Uterus (tissue), 4 donors: ENCODE measurements around the gene SH2B3. TPM values are rescaled to one million over a fixed set of nuclear protein-coding genes. Genes with fewer than 3 reads are reported as not detected.

Source experiments
- DNase-seq, 2 donors: peaks; one replicate each; pipeline ENCODE4 v3.0.0-alpha.2; 2019 to 2020
- H3K27ac ChIP-seq, 2 donors: fragments of 200-600 bp; sonication (generic); 1 replicate in 1 of 2; 2 replicates in 1 of 2; pipeline ENCODE4 v1.5.1; 2016 to 2018
- H3K27me3 ChIP-seq, 2 donors: fragments of 200-600 bp; sonication (generic); one replicate each; pipeline ENCODE4 v1.5.1; 2018 to 2019; ENCODE audit warnings: control low read depth in 1 of 2
- H3K36me3 ChIP-seq, 2 donors: fragments of 200-600 bp; sonication (generic); one replicate each; pipeline ENCODE4 v1.5.1; 2019; ENCODE audit warnings: control low read depth in 1 of 2
- H3K4me1 ChIP-seq, 2 donors: fragments of 200-600 bp; sonication (generic); one replicate each; pipeline ENCODE4 v1.5.1; 2018 to 2019; ENCODE audit warnings: control low read depth in 1 of 2
- H3K4me3 ChIP-seq, 2 donors: fragments of 200-600 bp; sonication (generic); 1 replicate in 1 of 2; 2 replicates in 1 of 2; pipeline ENCODE4 v1.5.1; 2018 to 2019; ENCODE audit warnings: mild to moderate bottlenecking in 1 of 2
- H3K9me3 ChIP-seq, 2 donors: fragments of 200-600 bp; sonication (generic); one replicate each; pipeline ENCODE4 v1.5.1; 2019; ENCODE audit warnings: control low read depth in 1 of 2
- POLR2A ChIP-seq, 2 donors: fragments of 450-650 bp; IDR thresholded peaks; one replicate each; pipeline ENCODE4 v1.6.1; 2016; ENCODE audit warnings: antibody characterized with exemption in 2 of 2, mild to moderate bottlenecking in 1 of 2, moderate library complexity in 1 of 2
- intact Hi-C: fragments of 100-400 bp; cut with DNase I; formaldehyde crosslinking; loops from one replicate; pipeline ENCODE4 v1.15.1; 2023; ENCODE audit warnings: low total_unique reads
- total RNA-seq, 4 donors: library from RNA; depleted of rRNA in 3 of 4; stranded (reverse); fragments of >200 nt in 3 of 4; gene quantifications; one replicate each; pipeline versions ENCODE4 v1.1.0 to v1.2.4, GENCODE V29; 2014 to 2023
- TF ChIP-seq, protein P1 (sequence below), 4 experiments: fragments of 200-600 bp in 2 of 4; fragments of 450-650 bp in 2 of 4; sonication (generic) in 2 of 4; IDR thresholded peaks; one replicate each; pipeline ENCODE4 v1.5.1; 2016 to 2019; ENCODE audit warnings: antibody characterized with exemption in 4 of 4, mild to moderate bottlenecking in 2 of 4, moderate library complexity in 1 of 4
- donor health status: DM: yes; HTN: yes; CAD: no.

SH2B3 gene
- total RNA-seq, 4 donors from 2014 or later = 11.8 to 31.3 (median 21.8) TPM

DNA sequence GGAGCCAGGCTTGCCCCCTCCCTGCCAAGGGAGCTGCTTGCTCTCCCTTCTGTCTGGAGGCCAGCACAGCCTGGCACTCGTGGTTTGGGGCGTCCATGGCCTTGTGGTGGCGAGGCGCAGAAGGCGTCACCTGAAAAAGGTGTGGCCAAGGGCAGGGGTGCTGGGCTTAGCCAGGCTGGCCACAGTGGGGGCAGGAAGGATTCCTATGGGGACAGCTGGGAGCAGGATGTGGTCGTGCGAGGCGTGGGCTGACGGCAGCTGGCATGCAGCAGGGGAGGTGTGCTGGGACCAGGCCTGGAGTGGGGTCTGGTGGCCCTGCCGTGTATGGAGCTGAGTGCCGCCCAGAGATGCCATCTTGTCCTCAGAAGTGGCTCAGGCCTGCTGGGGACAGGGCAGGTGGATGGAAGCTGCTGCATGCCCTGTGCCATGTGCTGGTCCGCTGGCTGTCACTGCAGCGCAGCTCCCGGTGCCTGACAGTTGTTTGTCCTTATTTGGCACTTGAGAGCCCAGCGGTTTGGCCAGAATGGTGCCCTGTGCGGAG is 30.0 kb downstream of the SH2B3 start:
- intact Hi-C loops = no loop called here
- Histone ChIP-seq H3K27me3 (no peaks in the 10 kb centered on the region), H3K9me3 (no peaks in the 10 kb centered on the region), H3K4me1 (peaks cover 3 to 27% of the 10 kb centered on the region in 2 donors), H3K36me3 (no peaks in the 10 kb centered on the region), H3K27ac (peak overlapping the region; percentile 74 to 90), H3K4me3 (no peak overlapping the region)
- no peak for TF ChIP-seq POLR2A (IDR thresholded peaks at IDR 0.05)
- TF ChIP-seq, protein P1, sequence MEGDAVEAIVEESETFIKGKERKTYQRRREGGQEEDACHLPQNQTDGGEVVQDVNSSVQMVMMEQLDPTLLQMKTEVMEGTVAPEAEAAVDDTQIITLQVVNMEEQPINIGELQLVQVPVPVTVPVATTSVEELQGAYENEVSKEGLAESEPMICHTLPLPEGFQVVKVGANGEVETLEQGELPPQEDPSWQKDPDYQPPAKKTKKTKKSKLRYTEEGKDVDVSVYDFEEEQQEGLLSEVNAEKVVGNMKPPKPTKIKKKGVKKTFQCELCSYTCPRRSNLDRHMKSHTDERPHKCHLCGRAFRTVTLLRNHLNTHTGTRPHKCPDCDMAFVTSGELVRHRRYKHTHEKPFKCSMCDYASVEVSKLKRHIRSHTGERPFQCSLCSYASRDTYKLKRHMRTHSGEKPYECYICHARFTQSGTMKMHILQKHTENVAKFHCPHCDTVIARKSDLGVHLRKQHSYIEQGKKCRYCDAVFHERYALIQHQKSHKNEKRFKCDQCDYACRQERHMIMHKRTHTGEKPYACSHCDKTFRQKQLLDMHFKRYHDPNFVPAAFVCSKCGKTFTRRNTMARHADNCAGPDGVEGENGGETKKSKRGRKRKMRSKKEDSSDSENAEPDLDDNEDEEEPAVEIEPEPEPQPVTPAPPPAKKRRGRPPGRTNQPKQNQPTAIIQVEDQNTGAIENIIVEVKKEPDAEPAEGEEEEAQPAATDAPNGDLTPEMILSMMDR (IDR thresholded peaks at IDR 0.05) = no peak
- DNase-seq = no peak

DNA sequence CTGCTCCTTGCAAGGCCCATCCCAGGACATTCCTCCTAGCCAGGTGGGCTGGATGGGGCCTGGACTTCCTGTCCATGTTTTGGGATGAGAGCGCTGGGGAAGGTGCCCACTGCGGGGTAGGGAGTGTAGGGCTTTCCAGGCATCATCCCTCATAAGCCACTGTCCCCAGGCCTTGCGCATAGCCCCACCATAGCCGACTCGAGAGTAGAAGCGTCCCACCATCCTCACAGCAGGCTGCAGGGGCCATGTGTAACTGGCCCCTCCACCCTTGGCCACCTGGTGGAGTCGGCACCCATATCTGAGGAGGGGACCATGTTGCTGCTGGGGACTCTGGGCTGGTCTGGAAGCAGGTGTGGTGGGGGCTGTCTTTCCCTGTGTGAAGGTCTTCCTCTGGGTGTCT is 30.5 kb downstream of the SH2B3 start:
- H3K9me3 ChIP-seq = no peaks in the 10 kb centered on the region
- H3K27me3 ChIP-seq = no peaks in the 10 kb centered on the region
- peaks cover 3 to 23% of the 10 kb centered on the region in 2 donors for H3K4me1 ChIP-seq
- H3K27ac ChIP-seq = peak overlapping the region in 1 of 2 donors; percentile 90
- TF ChIP-seq, protein P1 (IDR thresholded peaks at IDR 0.05) = no peak
- TF ChIP-seq POLR2A (IDR thresholded peaks at IDR 0.05) = no peak
- DNase-seq = no peak
- no peak overlapping the region for H3K4me3 ChIP-seq
- intact Hi-C loops = no loop called here
- H3K36me3 ChIP-seq = no peaks in the 10 kb centered on the region

DNA sequence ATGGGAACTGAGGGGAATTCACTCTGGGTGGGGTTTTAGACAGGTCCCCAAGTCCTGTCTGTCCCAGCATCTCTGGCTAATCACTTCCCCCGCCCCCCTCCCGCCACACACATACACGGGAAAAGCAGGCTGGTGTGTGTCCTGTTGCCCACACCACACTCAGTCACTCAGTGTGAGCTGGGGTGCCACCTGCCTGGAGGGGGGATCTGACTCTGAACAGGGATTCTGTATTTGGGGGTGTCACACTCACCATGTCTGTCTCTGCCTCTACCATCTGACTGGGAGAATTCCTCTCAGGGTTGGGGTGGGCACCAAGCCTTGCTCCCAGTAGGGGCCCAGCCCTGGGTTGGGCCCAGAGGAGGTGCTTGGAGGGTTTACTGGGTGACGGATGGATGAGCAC is 31.1 kb downstream of the SH2B3 start:
- H3K4me1 ChIP-seq = peaks cover 3 to 23% of the 10 kb centered on the region in 2 donors
- DNase-seq = no peak

DNA sequence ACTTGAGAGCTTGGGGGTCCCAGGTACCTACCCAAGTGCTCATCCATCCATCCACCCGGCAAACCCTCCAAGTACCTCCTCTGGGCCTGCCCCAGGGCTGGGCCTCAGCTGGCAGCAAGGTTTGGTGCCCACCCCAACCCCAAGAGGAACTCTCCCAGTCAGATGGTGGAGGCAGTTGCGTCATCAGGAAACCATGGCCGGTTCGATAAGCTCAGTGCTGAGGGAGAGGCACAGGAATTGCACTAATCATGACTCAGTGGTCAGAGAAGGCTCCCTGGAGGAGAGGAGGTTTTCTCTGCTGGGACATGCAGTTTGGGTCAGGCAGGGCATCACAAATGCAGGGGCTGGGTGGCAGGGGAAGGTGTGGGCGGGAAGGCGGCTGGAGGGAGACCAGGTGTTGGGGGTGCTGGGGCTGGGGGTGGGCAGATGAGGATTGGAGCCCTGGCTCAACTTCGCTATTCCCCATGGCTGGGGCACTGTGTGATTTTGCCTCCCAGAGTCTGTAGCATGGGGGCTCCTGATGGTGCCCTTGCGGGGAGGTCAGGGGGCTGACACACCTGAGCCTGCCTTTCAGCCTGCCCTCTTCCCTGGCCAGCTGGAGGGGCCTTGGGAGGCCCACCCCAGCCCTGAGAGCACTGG is 32.2 kb downstream of the SH2B3 start:
- Histone ChIP-seq H3K27ac (peak overlapping the region; percentile 10 to 31), H3K36me3 (no peaks in the 10 kb centered on the region), H3K27me3 (no peaks in the 10 kb centered on the region), H3K4me1 (peaks cover 0 to 17% of the 10 kb centered on the region in 2 donors), H3K4me3 (no peak overlapping the region), H3K9me3 (no peaks in the 10 kb centered on the region)
- intact Hi-C loops = no loop called here
- no peak for TF ChIP-seq POLR2A (IDR thresholded peaks at IDR 0.05)
- TF ChIP-seq, protein P1 (IDR thresholded peaks at IDR 0.05) = no peak
- DNase-seq = no peak

More for the DNA sequence above, 31.1 kb downstream of the SH2B3 start:
- Histone ChIP-seq H3K27ac (peak overlapping the region in 1 of 2 donors; percentile 31), H3K27me3 (no peaks in the 10 kb centered on the region), H3K36me3 (no peaks in the 10 kb centered on the region), H3K4me3 (no peak overlapping the region), H3K9me3 (no peaks in the 10 kb centered on the region)
- intact Hi-C loops = no loop called here
- TF ChIP-seq POLR2A (IDR thresholded peaks at IDR 0.05) = no peak

DNA sequence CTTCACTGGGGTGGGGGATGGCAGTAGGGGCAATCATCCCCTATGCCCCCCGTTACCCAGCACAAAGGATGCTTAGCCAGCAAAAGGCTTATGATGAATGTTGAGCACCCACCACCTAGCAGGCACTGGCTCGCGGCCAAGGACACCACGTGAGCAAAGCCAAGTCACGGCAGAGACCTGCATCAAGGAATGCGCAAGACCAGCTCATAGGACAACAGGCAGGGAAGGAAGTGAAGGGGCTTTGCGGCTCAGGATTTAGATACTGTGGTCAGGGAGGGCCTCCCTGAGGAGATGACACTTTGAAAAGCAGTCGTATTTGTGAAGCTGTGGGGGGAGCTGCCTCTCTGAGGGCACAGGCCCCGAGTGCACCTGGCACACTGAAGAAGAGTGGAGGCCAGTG is 32.8 kb downstream of the SH2B3 start:
- intact Hi-C loops = no loop called here
- no peaks in the 10 kb centered on the region for H3K36me3 ChIP-seq
- peaks cover 0 to 17% of the 10 kb centered on the region in 2 donors for H3K4me1 ChIP-seq
- no peak for DNase-seq
- H3K9me3 ChIP-seq = no peaks in the 10 kb centered on the region
- H3K4me3 ChIP-seq = no peak overlapping the region
- H3K27ac ChIP-seq = peak overlapping the region in 1 of 2 donors; percentile 10
- TF ChIP-seq POLR2A (IDR thresholded peaks at IDR 0.05) = no peak
- TF ChIP-seq, protein P1 (IDR thresholded peaks at IDR 0.05) = no peak
- H3K27me3 ChIP-seq = no peaks in the 10 kb centered on the region
